HG03575 (cell line): ENCODE data around the gene PCDH8.
A peak's percentile ranks its signal among the peaks of the same experiment; 100 is the strongest.
"Not testable (repeated sequence)": the region's sequence is repeated elsewhere in the genome, so short reads cannot be mapped to it uniquely, and the experiment has no call there.

Experiments
- ATAC-seq: cut with Tn5 transposase; IDR thresholded peaks from one replicate; pipeline ENCODE4 v1.9.1; 2021; ENCODE audit not compliant: unreplicated experiment, insufficient number of reproducible peaks, low FRiP score; ENCODE audit errors: extremely low read depth

PCDH8 gene

GRCh38 chr13:52835071-52835839 lies 13.2 kb downstream of the PCDH8 start:
- ATAC-seq = no peak

- ATAC-seq = no peak
These were observed 15.1 kb downstream of the PCDH8 start for GRCh38 chr13:52833296-52833875.

- ATAC-seq = no peak
These were observed 16.1 kb downstream of the PCDH8 start for GRCh38 chr13:52832313-52832712.

GRCh38 chr13:52830946-52831345 lies 17.5 kb downstream of the PCDH8 start:
- no peak for ATAC-seq

GRCh38 chr13:52827839-52828238 lies 20.6 kb downstream of the PCDH8 start:
- no peak for ATAC-seq

GRCh38 chr13:52817886-52818285 lies 30.6 kb downstream of the PCDH8 start:
- ATAC-seq = not testable (repeated sequence)

GRCh38 chr13:52815330-52815729 lies 33.1 kb downstream of the PCDH8 start:
- no peak for ATAC-seq

GRCh38 chr13:52812941-52813340 lies 35.5 kb downstream of the PCDH8 start:
- ATAC-seq = no peak

GRCh38 chr13:52811841-52812240 lies 36.6 kb downstream of the PCDH8 start:
- no peak for ATAC-seq

GRCh38 chr13:52810526-52810925 lies 37.9 kb downstream of the PCDH8 start:
- ATAC-seq = no peak

- ATAC-seq = no peak
These were observed 38.4 kb downstream of the PCDH8 start for GRCh38 chr13:52810011-52810410.

- peak; percentile 55 for ATAC-seq
These were observed 39.1 kb downstream of the PCDH8 start for GRCh38 chr13:52809310-52809769.

- ATAC-seq = no peak
These were observed 39.6 kb downstream of the PCDH8 start for GRCh38 chr13:52808842-52809219.

- no peak for ATAC-seq
These were observed 42.4 kb downstream of the PCDH8 start for GRCh38 chr13:52806029-52806428.

- ATAC-seq = no peak
These were observed 44.2 kb downstream of the PCDH8 start for GRCh38 chr13:52804202-52804641.

- no peak for ATAC-seq
These were observed 47.6 kb downstream of the PCDH8 start for GRCh38 chr13:52800856-52801255.

GRCh38 chr13:52798770-52799430 lies 49.5 kb downstream of the PCDH8 start:
- ATAC-seq = no peak

GRCh38 chr13:52797176-52797575 lies 51.3 kb downstream of the PCDH8 start:
- ATAC-seq = no peak

- no peak for ATAC-seq
These were observed 53.9 kb downstream of the PCDH8 start for GRCh38 chr13:52794589-52794988.

GRCh38 chr13:52793515-52794061 lies 54.9 kb downstream of the PCDH8 start:
- ATAC-seq = no peak
